ENCODE results near the gene UBC.
A peak's percentile ranks its signal among the peaks of the same experiment; 100 is the strongest.

UBC gene

GRCh38 chr12:124874188-124874587, 40.3 kb downstream of the UBC start:
- no peak overlapping the region for H3K9ac ChIP-seq (ENCODE audit: low read depth in 1 of 2, low read length in 2 of 2)
- H3K4me3 ChIP-seq (ENCODE audit: low read length in 2 of 2) = no peak overlapping the region
- peaks cover 9 to 10% of the 10 kb centered on the region in 2 donors for H3K4me1 ChIP-seq (ENCODE audit: control insufficient read depth in 2 of 2, insufficient read depth in 2 of 2, low read length in 2 of 2)
- no peaks in the 10 kb centered on the region for H3K27me3 ChIP-seq (ENCODE audit: control insufficient read depth in 2 of 2, insufficient read depth in 2 of 2, low read length in 2 of 2)
- no peak overlapping the region for H3K27ac ChIP-seq (ENCODE audit: low read depth in 2 of 2, low read length in 2 of 2)
- no peaks in the 10 kb centered on the region for H3K9me3 ChIP-seq (ENCODE audit: control insufficient read depth in 2 of 2, low read length in 2 of 2)
- H3K36me3 ChIP-seq (ENCODE audit: control insufficient read depth in 2 of 2, insufficient read depth in 2 of 2, low read length in 2 of 2) = no peaks in the 10 kb centered on the region

GRCh38 chr12:124872068-124872719, 42.3 kb downstream of the UBC start:
- no peak overlapping the region for H3K9ac ChIP-seq (ENCODE audit: low read depth in 1 of 2, low read length in 2 of 2)

GRCh38 chr12:124871297-124871696, 43.2 kb downstream of the UBC start:
- Histone ChIP-seq H3K27ac (ENCODE audit: low read depth in 2 of 2, low read length in 2 of 2) (no peak overlapping the region), H3K9me3 (ENCODE audit: control insufficient read depth in 2 of 2, low read length in 2 of 2) (no peaks in the 10 kb centered on the region), H3K4me3 (ENCODE audit: low read length in 2 of 2) (no peak overlapping the region), H3K9ac (ENCODE audit: low read depth in 1 of 2, low read length in 2 of 2) (no peak overlapping the region), H3K36me3 (ENCODE audit: control insufficient read depth in 2 of 2, insufficient read depth in 2 of 2, low read length in 2 of 2) (no peaks in the 10 kb centered on the region), H3K27me3 (ENCODE audit: control insufficient read depth in 2 of 2, insufficient read depth in 2 of 2, low read length in 2 of 2) (no peaks in the 10 kb centered on the region), H3K4me1 (ENCODE audit: control insufficient read depth in 2 of 2, insufficient read depth in 2 of 2, low read length in 2 of 2) (peaks cover 8 to 11% of the 10 kb centered on the region in 2 donors)

More at GRCh38 chr12:124872068-124872719, 42.3 kb downstream of the UBC start:
- Histone ChIP-seq H3K9me3 (ENCODE audit: control insufficient read depth in 2 of 2, low read length in 2 of 2) (no peaks in the 10 kb centered on the region), H3K36me3 (ENCODE audit: control insufficient read depth in 2 of 2, insufficient read depth in 2 of 2, low read length in 2 of 2) (no peaks in the 10 kb centered on the region), H3K27ac (ENCODE audit: low read depth in 2 of 2, low read length in 2 of 2) (no peak overlapping the region), H3K4me3 (ENCODE audit: low read length in 2 of 2) (no peak overlapping the region), H3K27me3 (ENCODE audit: control insufficient read depth in 2 of 2, insufficient read depth in 2 of 2, low read length in 2 of 2) (no peaks in the 10 kb centered on the region), H3K4me1 (ENCODE audit: control insufficient read depth in 2 of 2, insufficient read depth in 2 of 2, low read length in 2 of 2) (peaks cover 8 to 11% of the 10 kb centered on the region in 2 donors)

GRCh38 chr12:124870515-124870914, 43.9 kb downstream of the UBC start:
- no peaks in the 10 kb centered on the region for H3K36me3 ChIP-seq (ENCODE audit: control insufficient read depth in 2 of 2, insufficient read depth in 2 of 2, low read length in 2 of 2)
- H3K4me3 ChIP-seq (ENCODE audit: low read length in 2 of 2) = no peak overlapping the region
- no peaks in the 10 kb centered on the region for H3K9me3 ChIP-seq (ENCODE audit: control insufficient read depth in 2 of 2, low read length in 2 of 2)
- no peaks in the 10 kb centered on the region for H3K27me3 ChIP-seq (ENCODE audit: control insufficient read depth in 2 of 2, insufficient read depth in 2 of 2, low read length in 2 of 2)
- peaks cover 5 to 7% of the 10 kb centered on the region in 2 donors for H3K4me1 ChIP-seq (ENCODE audit: control insufficient read depth in 2 of 2, insufficient read depth in 2 of 2, low read length in 2 of 2)
- no peak overlapping the region for H3K27ac ChIP-seq (ENCODE audit: low read depth in 2 of 2, low read length in 2 of 2)
- no peak overlapping the region for H3K9ac ChIP-seq (ENCODE audit: low read depth in 1 of 2, low read length in 2 of 2)

- Histone ChIP-seq H3K9me3 (ENCODE audit: control insufficient read depth in 2 of 2, low read length in 2 of 2) (no peaks in the 10 kb centered on the region), H3K27ac (ENCODE audit: low read depth in 2 of 2, low read length in 2 of 2) (peak overlapping the region in 1 of 2 donors; percentile 33), H3K27me3 (ENCODE audit: control insufficient read depth in 2 of 2, insufficient read depth in 2 of 2, low read length in 2 of 2) (no peaks in the 10 kb centered on the region), H3K4me1 (ENCODE audit: control insufficient read depth in 2 of 2, insufficient read depth in 2 of 2, low read length in 2 of 2) (peaks cover 2 to 5% of the 10 kb centered on the region in 2 donors), H3K4me3 (ENCODE audit: low read length in 2 of 2) (no peak overlapping the region), H3K36me3 (ENCODE audit: control insufficient read depth in 2 of 2, insufficient read depth in 2 of 2, low read length in 2 of 2) (no peaks in the 10 kb centered on the region), H3K9ac (ENCODE audit: low read depth in 1 of 2, low read length in 2 of 2) (peak overlapping the region in 1 of 2 donors; percentile 17)
These were observed 45.3 kb downstream of the UBC start for GRCh38 chr12:124869059-124869665.

GRCh38 chr12:124868252-124869058, 46.0 kb downstream of the UBC start:
- Histone ChIP-seq H3K27ac (ENCODE audit: low read depth in 2 of 2, low read length in 2 of 2) (peak overlapping the region in 1 of 2 donors; percentile 33), H3K36me3 (ENCODE audit: control insufficient read depth in 2 of 2, insufficient read depth in 2 of 2, low read length in 2 of 2) (no peaks in the 10 kb centered on the region), H3K4me1 (ENCODE audit: control insufficient read depth in 2 of 2, insufficient read depth in 2 of 2, low read length in 2 of 2) (peaks cover 4 to 7% of the 10 kb centered on the region in 2 donors)

GRCh38 chr12:124867401-124867930, 47.0 kb downstream of the UBC start:
- no peak overlapping the region for H3K27ac ChIP-seq (ENCODE audit: low read depth in 2 of 2, low read length in 2 of 2)
- no peak overlapping the region for H3K4me3 ChIP-seq (ENCODE audit: low read length in 2 of 2)
- no peaks in the 10 kb centered on the region for H3K27me3 ChIP-seq (ENCODE audit: control insufficient read depth in 2 of 2, insufficient read depth in 2 of 2, low read length in 2 of 2)
- H3K36me3 ChIP-seq (ENCODE audit: control insufficient read depth in 2 of 2, insufficient read depth in 2 of 2, low read length in 2 of 2) = no peaks in the 10 kb centered on the region
- no peaks in the 10 kb centered on the region for H3K9me3 ChIP-seq (ENCODE audit: control insufficient read depth in 2 of 2, low read length in 2 of 2)
- no peak overlapping the region for H3K9ac ChIP-seq (ENCODE audit: low read depth in 1 of 2, low read length in 2 of 2)
- peaks cover 7 to 10% of the 10 kb centered on the region in 2 donors for H3K4me1 ChIP-seq (ENCODE audit: control insufficient read depth in 2 of 2, insufficient read depth in 2 of 2, low read length in 2 of 2)

More at GRCh38 chr12:124868252-124869058, 46.0 kb downstream of the UBC start:
- Histone ChIP-seq H3K27me3 (ENCODE audit: control insufficient read depth in 2 of 2, insufficient read depth in 2 of 2, low read length in 2 of 2) (no peaks in the 10 kb centered on the region), H3K9me3 (ENCODE audit: control insufficient read depth in 2 of 2, low read length in 2 of 2) (no peaks in the 10 kb centered on the region), H3K9ac (ENCODE audit: low read depth in 1 of 2, low read length in 2 of 2) (peak overlapping the region in 1 of 2 donors; percentile 10), H3K4me3 (ENCODE audit: low read length in 2 of 2) (no peak overlapping the region)

GRCh38 chr12:124866883-124867400, 47.5 kb downstream of the UBC start:
- Histone ChIP-seq H3K36me3 (ENCODE audit: control insufficient read depth in 2 of 2, insufficient read depth in 2 of 2, low read length in 2 of 2) (no peaks in the 10 kb centered on the region), H3K27me3 (ENCODE audit: control insufficient read depth in 2 of 2, insufficient read depth in 2 of 2, low read length in 2 of 2) (no peaks in the 10 kb centered on the region), H3K27ac (ENCODE audit: low read depth in 2 of 2, low read length in 2 of 2) (no peak overlapping the region), H3K9me3 (ENCODE audit: control insufficient read depth in 2 of 2, low read length in 2 of 2) (no peaks in the 10 kb centered on the region), H3K4me3 (ENCODE audit: low read length in 2 of 2) (no peak overlapping the region), H3K9ac (ENCODE audit: low read depth in 1 of 2, low read length in 2 of 2) (no peak overlapping the region), H3K4me1 (ENCODE audit: control insufficient read depth in 2 of 2, insufficient read depth in 2 of 2, low read length in 2 of 2) (peaks cover 7 to 15% of the 10 kb centered on the region in 2 donors)

GRCh38 chr12:124866195-124866882, 48.1 kb downstream of the UBC start:
- H3K9me3 ChIP-seq (ENCODE audit: control insufficient read depth in 2 of 2, low read length in 2 of 2) = no peaks in the 10 kb centered on the region
- no peak overlapping the region for H3K27ac ChIP-seq (ENCODE audit: low read depth in 2 of 2, low read length in 2 of 2)
- H3K36me3 ChIP-seq (ENCODE audit: control insufficient read depth in 2 of 2, insufficient read depth in 2 of 2, low read length in 2 of 2) = no peaks in the 10 kb centered on the region
- no peaks in the 10 kb centered on the region for H3K27me3 ChIP-seq (ENCODE audit: control insufficient read depth in 2 of 2, insufficient read depth in 2 of 2, low read length in 2 of 2)
- peaks cover 7 to 15% of the 10 kb centered on the region in 2 donors for H3K4me1 ChIP-seq (ENCODE audit: control insufficient read depth in 2 of 2, insufficient read depth in 2 of 2, low read length in 2 of 2)
- no peak overlapping the region for H3K9ac ChIP-seq (ENCODE audit: low read depth in 1 of 2, low read length in 2 of 2)
- no peak overlapping the region for H3K4me3 ChIP-seq (ENCODE audit: low read length in 2 of 2)
